ENCODE results near the gene UNC79.

GRCh38 chr14:93476305-93476704 is 45.6 kb downstream of the UNC79 start:
- TF ChIP-seq CTCF (IDR thresholded peaks at IDR 0.05) (no peak), POLR2A (IDR thresholded peaks at IDR 0.05) (no peak)

All from testis (tissue), 2 donors.